PC-3 (cell line): ENCODE data around the gene CELF2. TPM values are rescaled to one million over a fixed set of nuclear protein-coding genes. Genes with fewer than 3 reads are reported as not detected.

Experiments
- ATAC-seq: fragments of 200-7000 bp; cut with Tn5 transposase; 2 replicates; pipeline ENCODE4 v1.9.1; 2020; ENCODE audit warnings: mild to moderate bottlenecking, moderate library complexity
- BruUV-seq: library from RNA; stranded (reverse); fragments of 400-500 nt; replicated peaks from 2 replicates; lab custom pipeline; 2021; lab: Mats Ljungman, UMichigan
- CTCF ChIA-PET: fragments of 300-600 bp; sonication (Branson Sonifier 250); formaldehyde crosslinking; loops from one replicate; lab custom pipeline; 2022; ENCODE audit warnings: antibody characterized with exemption; lab: Charles Lee
- POLR2A ChIA-PET: fragments of 300-600 bp; sonication (Branson Sonifier 250); formaldehyde crosslinking; loops from one replicate; lab custom pipeline; 2022; ENCODE audit warnings: antibody characterized with exemption; ENCODE audit not compliant: unreplicated experiment; lab: Charles Lee
- DNase-seq: peaks from one replicate; pipeline ENCODE4 v3.0.0-alpha.2; 2015
- H2AFZ ChIP-seq: fragments of 300-600 bp; sonication (generic); 2 replicates; pipeline ENCODE4 v1.6.0; 2016; ENCODE audit warnings: antibody characterized with exemption, low read length
- H3F3A ChIP-seq: fragments of 300-600 bp; sonication (generic); one replicate; pipeline ENCODE4 v1.6.0; 2017; ENCODE audit warnings: antibody characterized with exemption, low read length, control low read depth, mild to moderate bottlenecking; ENCODE audit not compliant: unreplicated experiment
- H3K27ac ChIP-seq: fragments of 300-600 bp; sonication (generic); 2 replicates; pipeline ENCODE4 v1.5.1; 2016; ENCODE audit warnings: mild to moderate bottlenecking, low read length
- H3K27me3 ChIP-seq: fragments of 300-600 bp; sonication (generic); 2 replicates; pipeline ENCODE4 v1.6.1; 2016; ENCODE audit warnings: low read length, mixed read lengths
- H3K36me3 ChIP-seq: fragments of 300-600 bp; sonication (generic); 2 replicates; pipeline ENCODE4 v1.6.1; 2016; ENCODE audit warnings: low read depth, mixed run types, low read length, mixed read lengths
- H3K4me1 ChIP-seq: fragments of 300-600 bp; sonication (generic); 2 replicates; pipeline ENCODE4 v1.5.1; 2016; ENCODE audit warnings: low read length; ENCODE audit not compliant: insufficient read depth
- H3K4me2 ChIP-seq: fragments of 300-600 bp; sonication (generic); 2 replicates; pipeline ENCODE4 v1.6.0; 2016; ENCODE audit warnings: low read length
- H3K4me3 ChIP-seq: fragments of 300-600 bp; sonication (generic); 2 replicates; pipeline ENCODE4 v1.5.1; 2016; ENCODE audit warnings: mild to moderate bottlenecking, low read length, mixed read lengths
- H3K79me2 ChIP-seq: fragments of 300-600 bp; sonication (generic); 2 replicates; pipeline ENCODE4 v1.6.1; 2017; ENCODE audit warnings: low read length, mixed read lengths
- H3K9ac ChIP-seq: fragments of 300-600 bp; sonication (generic); 2 replicates; pipeline ENCODE4 v1.6.0; 2016; ENCODE audit warnings: mild to moderate bottlenecking, low read length
- H3K9me2 ChIP-seq: fragments of 300-600 bp; sonication (generic); replicated peaks from 2 replicates; pipeline ENCODE4 v1.6.1; 2016; ENCODE audit warnings: mixed run types, low read length, mixed read lengths
- H3K9me3 ChIP-seq: fragments of 300-600 bp; sonication (generic); 2 replicates; pipeline ENCODE4 v1.6.1; 2016; ENCODE audit warnings: low read length, mixed read lengths
- H4K20me1 ChIP-seq: fragments of 300-600 bp; sonication (generic); 2 replicates; pipeline ENCODE4 v1.6.1; 2016; ENCODE audit warnings: low read length, mixed read lengths
- EZH2 ChIP-seq: fragments of 300-600 bp; sonication (generic); IDR thresholded peaks from one replicate; pipeline ENCODE4 v1.6.1; 2017; ENCODE audit warnings: antibody characterized with exemption, mild to moderate bottlenecking, low read length; ENCODE audit not compliant: unreplicated experiment
- EZH2phosphoT487 ChIP-seq: fragments of 300-600 bp; sonication (generic); IDR thresholded peaks from 2 replicates; pipeline ENCODE4 v1.6.1; 2018; ENCODE audit warnings: mild to moderate bottlenecking, antibody characterized with exemption, low read length, borderline replicate concordance
- intact Hi-C: fragments of 100-400 bp; cut with micrococcal nuclease; formaldehyde crosslinking; loops from 2 replicates; pipeline ENCODE4 v1.9.0; 2023
- total RNA-seq: library from RNA; depleted of rRNA; stranded (reverse); fragments of >200 nt; gene quantifications from 2 replicates; pipeline ENCODE4 v1.2.3, GENCODE V29; 2014
- TF ChIP-seq, protein P1 (sequence below): fragments of 300-600 bp; sonication (generic); conservative IDR thresholded peaks from 2 replicates; pipeline ENCODE4 v1.5.1; 2017; ENCODE audit warnings: antibody characterized with exemption, low read depth, mild to moderate bottlenecking, low read length

Gene CELF2
- total RNA-seq, 1 experiment from 2014 or later, result not detected

DNA sequence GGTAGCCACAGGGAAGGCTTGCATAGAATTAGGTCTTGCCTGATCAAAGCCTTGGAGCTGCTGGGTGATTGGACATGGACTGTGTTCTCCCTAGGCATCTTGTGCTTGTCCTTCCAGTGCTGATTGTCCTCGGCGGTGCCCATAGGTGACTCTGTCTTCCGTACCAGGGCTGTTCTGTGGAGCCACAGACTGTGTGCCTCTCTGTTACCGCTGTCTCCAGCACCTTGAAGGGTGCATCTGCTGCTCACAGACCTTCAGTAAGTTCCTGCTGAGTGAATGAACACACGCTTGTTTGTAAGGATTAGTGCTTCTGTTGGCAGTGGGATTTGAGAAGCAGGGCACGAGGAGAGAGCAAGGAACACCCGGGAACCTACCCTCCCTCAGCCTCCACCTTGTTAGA, 116.7 kb downstream of the CELF2 start:
- H3K4me1 ChIP-seq, result no peaks in the 10 kb centered on the region
- no peaks in the 10 kb centered on the region for H3K9me2 ChIP-seq
- H2AFZ ChIP-seq, result no peak overlapping the region
- BruUV-seq, result no TSS peak
- no peak for ATAC-seq
- no peak for TF ChIP-seq EZH2phosphoT487
- TF ChIP-seq, protein P1, sequence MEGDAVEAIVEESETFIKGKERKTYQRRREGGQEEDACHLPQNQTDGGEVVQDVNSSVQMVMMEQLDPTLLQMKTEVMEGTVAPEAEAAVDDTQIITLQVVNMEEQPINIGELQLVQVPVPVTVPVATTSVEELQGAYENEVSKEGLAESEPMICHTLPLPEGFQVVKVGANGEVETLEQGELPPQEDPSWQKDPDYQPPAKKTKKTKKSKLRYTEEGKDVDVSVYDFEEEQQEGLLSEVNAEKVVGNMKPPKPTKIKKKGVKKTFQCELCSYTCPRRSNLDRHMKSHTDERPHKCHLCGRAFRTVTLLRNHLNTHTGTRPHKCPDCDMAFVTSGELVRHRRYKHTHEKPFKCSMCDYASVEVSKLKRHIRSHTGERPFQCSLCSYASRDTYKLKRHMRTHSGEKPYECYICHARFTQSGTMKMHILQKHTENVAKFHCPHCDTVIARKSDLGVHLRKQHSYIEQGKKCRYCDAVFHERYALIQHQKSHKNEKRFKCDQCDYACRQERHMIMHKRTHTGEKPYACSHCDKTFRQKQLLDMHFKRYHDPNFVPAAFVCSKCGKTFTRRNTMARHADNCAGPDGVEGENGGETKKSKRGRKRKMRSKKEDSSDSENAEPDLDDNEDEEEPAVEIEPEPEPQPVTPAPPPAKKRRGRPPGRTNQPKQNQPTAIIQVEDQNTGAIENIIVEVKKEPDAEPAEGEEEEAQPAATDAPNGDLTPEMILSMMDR, result no peak
- no peak for TF ChIP-seq EZH2
- ChIA-PET CTCF (no interaction called here), POLR2A (no interaction called here)
- no peak overlapping the region for H3K9ac ChIP-seq
- no peaks in the 10 kb centered on the region for H3K9me3 ChIP-seq
- no peaks in the 10 kb centered on the region for H3F3A ChIP-seq
- no peak overlapping the region for H3K4me3 ChIP-seq
- no peak overlapping the region for H3K27ac ChIP-seq
- no peak overlapping the region for H3K4me2 ChIP-seq
- intact Hi-C loops, result no loop called here
- no peak for DNase-seq
- no peaks in the 10 kb centered on the region for H4K20me1 ChIP-seq
- no peaks in the 10 kb centered on the region for H3K79me2 ChIP-seq
- H3K27me3 ChIP-seq, result 0 out of 2 replicates have a peak, but pooled peaks cover 4% of the 10 kb centered on the region
- H3K36me3 ChIP-seq, result no peaks in the 10 kb centered on the region

DNA sequence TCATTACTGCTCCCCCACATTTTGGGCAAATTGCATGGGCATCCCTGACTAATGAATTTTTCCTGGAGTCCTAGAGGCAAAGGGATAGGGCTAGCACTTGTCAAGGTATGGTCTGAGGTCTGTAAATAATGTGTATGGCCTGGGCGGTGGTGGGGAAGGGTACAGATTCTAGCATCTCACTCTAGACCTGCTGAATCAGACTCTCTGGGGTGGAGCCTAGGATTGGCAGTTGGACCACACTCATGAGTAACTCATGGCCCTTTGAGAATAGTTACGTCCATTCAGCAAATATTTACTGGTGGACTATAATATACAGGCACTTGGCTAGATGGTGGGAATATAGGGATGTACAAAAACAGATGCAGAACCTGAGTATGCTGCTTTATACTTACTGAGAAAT, 118.0 kb downstream of the CELF2 start:
- DNase-seq, result no peak
- Histone ChIP-seq H3K79me2 (no peaks in the 10 kb centered on the region), H3K27me3 (0 out of 2 replicates have a peak, but pooled peaks cover 4% of the 10 kb centered on the region), H3K4me2 (no peak overlapping the region), H3K4me1 (no peaks in the 10 kb centered on the region), H3K9me2 (no peaks in the 10 kb centered on the region), H4K20me1 (no peaks in the 10 kb centered on the region), H3K9me3 (no peaks in the 10 kb centered on the region), H3K4me3 (no peak overlapping the region), H3K36me3 (no peaks in the 10 kb centered on the region), H3K27ac (no peak overlapping the region), H3K9ac (no peak overlapping the region), H3F3A (no peaks in the 10 kb centered on the region), H2AFZ (no peak overlapping the region)
- TF ChIP-seq, protein P1, result no peak
- TF ChIP-seq EZH2 (no peak), EZH2phosphoT487 (no peak)
- BruUV-seq, result no TSS peak
- no peak for ATAC-seq
- CTCF ChIA-PET, result no interaction called here
- intact Hi-C loops, result no loop called here
- POLR2A ChIA-PET, result no interaction called here

DNA sequence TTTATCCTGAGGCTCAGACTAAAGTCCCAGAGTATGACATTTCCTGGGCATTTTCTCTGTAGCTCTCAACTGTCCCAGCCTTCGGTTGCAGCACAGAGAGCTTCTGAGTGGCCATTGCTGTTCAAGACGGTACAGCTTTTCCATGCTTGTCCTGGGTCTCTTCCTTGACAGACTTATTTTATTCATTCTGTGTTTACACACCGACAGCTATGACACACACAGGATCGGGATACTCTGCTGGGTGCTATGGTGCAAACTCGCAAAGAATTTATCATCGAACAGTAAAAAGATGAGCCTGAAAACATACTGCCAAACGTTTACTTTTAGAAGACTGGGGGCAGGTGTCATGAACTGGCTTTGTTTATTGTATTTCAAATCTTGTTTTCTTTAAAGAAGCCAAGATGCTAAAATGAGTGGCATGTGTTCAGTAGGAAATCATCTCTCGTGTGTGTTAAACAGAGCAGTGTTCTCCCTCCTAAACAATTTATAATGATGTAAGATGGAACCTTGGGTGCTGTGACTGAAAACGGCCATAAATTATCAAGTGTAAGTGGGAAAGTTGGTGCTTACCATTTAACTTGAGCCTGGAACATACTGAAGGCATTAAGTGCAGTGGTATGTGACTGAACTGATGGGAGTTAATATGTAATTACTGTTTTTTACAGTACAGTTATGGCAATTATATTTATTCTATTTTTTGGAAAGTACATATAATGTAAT, 120.8 kb downstream of the CELF2 start:
- Histone ChIP-seq H2AFZ (no peak overlapping the region), H3K27me3 (0 out of 2 replicates have a peak, but pooled peaks cover 4% of the 10 kb centered on the region), H3K36me3 (no peaks in the 10 kb centered on the region), H3K4me2 (no peak overlapping the region), H3K4me1 (no peaks in the 10 kb centered on the region), H3K9me2 (no peaks in the 10 kb centered on the region), H3K4me3 (no peak overlapping the region), H3K27ac (no peak overlapping the region), H3K9ac (no peak overlapping the region), H3F3A (no peaks in the 10 kb centered on the region), H3K9me3 (no peaks in the 10 kb centered on the region), H4K20me1 (no peaks in the 10 kb centered on the region), H3K79me2 (no peaks in the 10 kb centered on the region)
- DNase-seq (no peak), ATAC-seq (no peak)
- BruUV-seq, result no TSS peak
- CTCF ChIA-PET, result no interaction called here
- TF ChIP-seq, protein P1, result no peak
- no peak for TF ChIP-seq EZH2phosphoT487
- TF ChIP-seq EZH2, result no peak
- intact Hi-C loops, result no loop called here
- POLR2A ChIA-PET, result no interaction called here
